GM19438 (cell line): Measurements from ENCODE around the gene PERCC1.

ENCODE experiments used
- ATAC-seq: cut with Tn5 transposase; IDR thresholded peaks from one replicate; pipeline ENCODE4 v1.9.1; 2021; ENCODE audit warnings: low read depth; ENCODE audit not compliant: unreplicated experiment

PERCC1 gene

GRCh38 chr16:1448536-1449116 is 17.7 kb downstream of the PERCC1 start:
- no peak for ATAC-seq

GRCh38 chr16:1449201-1449788 is 18.4 kb downstream of the PERCC1 start:
- ATAC-seq, result no peak

GRCh38 chr16:1450218-1450617 is 19.3 kb downstream of the PERCC1 start:
- no peak for ATAC-seq

GRCh38 chr16:1450841-1451240 is 20.0 kb downstream of the PERCC1 start:
- ATAC-seq, result no peak

GRCh38 chr16:1451702-1452392 is 21.0 kb downstream of the PERCC1 start:
- no peak for ATAC-seq

GRCh38 chr16:1452530-1452929 is 21.7 kb downstream of the PERCC1 start:
- no peak for ATAC-seq

- ATAC-seq, result no peak
Measured at GRCh38 chr16:1453316-1453715, 22.4 kb downstream of the PERCC1 start.

GRCh38 chr16:1454561-1454960 is 23.7 kb downstream of the PERCC1 start:
- ATAC-seq, result no peak

GRCh38 chr16:1455190-1456171 is 24.6 kb downstream of the PERCC1 start:
- no peak for ATAC-seq

- ATAC-seq, result no peak
Measured at GRCh38 chr16:1456951-1457350, 26.1 kb downstream of the PERCC1 start.

GRCh38 chr16:1457489-1458245 is 26.8 kb downstream of the PERCC1 start:
- ATAC-seq, result no peak

GRCh38 chr16:1458336-1458976 is 27.6 kb downstream of the PERCC1 start:
- ATAC-seq, result no peak

GRCh38 chr16:1458977-1459341 is 28.1 kb downstream of the PERCC1 start:
- no peak for ATAC-seq

- ATAC-seq, result no peak
Measured at GRCh38 chr16:1459967-1460366, 29.1 kb downstream of the PERCC1 start.

- ATAC-seq, result no peak
Measured at GRCh38 chr16:1460602-1461138, 29.8 kb downstream of the PERCC1 start.

GRCh38 chr16:1461146-1461545 is 30.3 kb downstream of the PERCC1 start:
- no peak for ATAC-seq

- no peak for ATAC-seq
Measured at GRCh38 chr16:1464196-1464893, 33.5 kb downstream of the PERCC1 start.

- ATAC-seq, result no peak
Measured at GRCh38 chr16:1464894-1465566, 34.2 kb downstream of the PERCC1 start.

GRCh38 chr16:1465567-1465915 is 34.7 kb downstream of the PERCC1 start:
- ATAC-seq, result no peak
